Neural progenitor cell (in vitro differentiated cells): ENCODE data around the gene TAF6. TPM values are rescaled to one million over a fixed set of nuclear protein-coding genes. Genes with fewer than 3 reads are reported as not detected.

Experiments
- DNase-seq: peaks from one replicate; pipeline ENCODE4 v3.0.0-alpha.2; 2016; ENCODE audit warnings: low spot score
- H2AFZ ChIP-seq: fragments of 200-600 bp; sonication (generic); replicated peaks from 2 replicates; pipeline ENCODE4 v1.6.1; 2016; ENCODE audit warnings: antibody characterized with exemption
- H3F3A ChIP-seq: fragments of 200-600 bp; sonication (generic); 2 replicates; pipeline ENCODE4 v1.6.1; 2016; ENCODE audit warnings: antibody characterized with exemption, low read depth
- H3K27ac ChIP-seq: fragments of 200-600 bp; sonication (generic); 2 replicates; pipeline ENCODE4 v1.5.1; 2016; ENCODE audit warnings: mild to moderate bottlenecking
- H3K27me3 ChIP-seq: fragments of 200-600 bp; sonication (generic); 2 replicates; pipeline ENCODE4 v1.6.1; 2016; ENCODE audit warnings: mild to moderate bottlenecking, moderate library complexity
- H3K36me3 ChIP-seq: fragments of 200-600 bp; sonication (generic); 2 replicates; pipeline ENCODE4 v1.5.1; 2016
- H3K4me1 ChIP-seq: fragments of 200-600 bp; sonication (generic); 2 replicates; pipeline ENCODE4 v1.6.1; 2016; ENCODE audit warnings: mixed run types
- H3K4me2 ChIP-seq: fragments of 200-600 bp; sonication (generic); 2 replicates; pipeline ENCODE4 v1.6.1; 2016
- H3K4me3 ChIP-seq: fragments of 200-600 bp; sonication (generic); 2 replicates; pipeline ENCODE4 v1.5.1; 2016
- H3K79me2 ChIP-seq: fragments of 200-600 bp; sonication (generic); 2 replicates; pipeline ENCODE4 v1.6.1; 2016; ENCODE audit warnings: low read depth
- H3K9ac ChIP-seq: fragments of 200-600 bp; sonication (generic); 2 replicates; pipeline ENCODE4 v1.6.1; 2016
- H3K9me3 ChIP-seq: fragments of 200-600 bp; sonication (generic); 2 replicates; pipeline ENCODE4 v1.5.1; 2016; ENCODE audit warnings: low read depth
- H4K20me1 ChIP-seq: fragments of 200-600 bp; sonication (generic); 2 replicates; pipeline ENCODE4 v1.6.1; 2016; ENCODE audit warnings: low read depth
- H3K27ac Mint-ChIP-seq: 3 replicates; pipeline ENCODE4 v1.8.0; 2021; ENCODE audit warnings: mixed read lengths
- H3K27me3 Mint-ChIP-seq: 2 replicates; pipeline ENCODE4 v1.8.0; 2022; ENCODE audit warnings: low read depth, mild to moderate bottlenecking, inconsistent platforms, moderate library complexity, mixed read lengths; ENCODE audit not compliant: insufficient read depth
- H3K36me3 Mint-ChIP-seq: 3 replicates; pipeline ENCODE4 v1.8.0; 2021; ENCODE audit warnings: mixed read lengths
- H3K4me1 Mint-ChIP-seq: 3 replicates; pipeline ENCODE4 v1.8.0; 2021; ENCODE audit warnings: mixed read lengths
- H3K4me3 Mint-ChIP-seq: 3 replicates; pipeline ENCODE4 v1.8.0; 2021; ENCODE audit warnings: mild to moderate bottlenecking, moderate library complexity, mixed read lengths
- H3K9me3 Mint-ChIP-seq: 3 replicates; pipeline ENCODE4 v1.8.0; 2020; ENCODE audit warnings: mixed read lengths
- CTCF ChIP-seq: fragments of 200-600 bp; sonication (generic); IDR thresholded peaks from 2 replicates; pipeline ENCODE4 v1.5.1; 2017; ENCODE audit warnings: antibody characterized with exemption, mild to moderate bottlenecking
- EZH2 ChIP-seq: fragments of 200-600 bp; sonication (generic); IDR thresholded peaks from 2 replicates; pipeline ENCODE4 v1.6.1; 2017; ENCODE audit warnings: antibody characterized with exemption, mild to moderate bottlenecking, moderate library complexity
- EZH2phosphoT487 ChIP-seq: fragments of 200-600 bp; sonication (generic); IDR thresholded peaks from 2 replicates; pipeline ENCODE4 v1.6.1; 2017; ENCODE audit warnings: antibody characterized with exemption
- total RNA-seq: library from RNA; depleted of rRNA; stranded (reverse); fragments of >200 nt; gene quantifications from 2 replicates; pipeline ENCODE4 v1.2.3, GENCODE V29; 2015; ENCODE audit warnings: low replicate concordance

TAF6 gene
- total RNA-seq, 1 donor from 2014 or later: 66.1 TPM

GRCh38 chr7:100087055-100087750 lies 32.0 kb downstream of the TAF6 start:
- Histone ChIP-seq H4K20me1 (no peaks in the 10 kb centered on the region), H3F3A (peaks cover 57% of the 10 kb centered on the region), H3K27me3 (no peaks in the 10 kb centered on the region), H3K36me3 (no peaks in the 10 kb centered on the region), H3K4me1 (peaks cover 3% of the 10 kb centered on the region), H3K4me2 (no peak overlapping the region), H3K4me3 (no peak overlapping the region), H3K9me3 (no peaks in the 10 kb centered on the region), H2AFZ (no peak overlapping the region), H3K9ac (no peak overlapping the region), H3K79me2 (peaks cover 14% of the 10 kb centered on the region), H3K27ac (no peak overlapping the region)
- Mint-ChIP-seq H3K27me3 (peaks cover 3% of the 10 kb centered on the region), H3K27ac (peak overlapping the region; percentile 57), H3K36me3 (peaks cover 13% of the 10 kb centered on the region), H3K4me1 (peaks cover 26% of the 10 kb centered on the region), H3K9me3 (no peaks in the 10 kb centered on the region), H3K4me3 (peak overlapping the region; percentile 51)
- DNase-seq: no peak
- no peak for TF ChIP-seq CTCF
- TF ChIP-seq EZH2phosphoT487: no peak
- no peak for TF ChIP-seq EZH2

DNA sequence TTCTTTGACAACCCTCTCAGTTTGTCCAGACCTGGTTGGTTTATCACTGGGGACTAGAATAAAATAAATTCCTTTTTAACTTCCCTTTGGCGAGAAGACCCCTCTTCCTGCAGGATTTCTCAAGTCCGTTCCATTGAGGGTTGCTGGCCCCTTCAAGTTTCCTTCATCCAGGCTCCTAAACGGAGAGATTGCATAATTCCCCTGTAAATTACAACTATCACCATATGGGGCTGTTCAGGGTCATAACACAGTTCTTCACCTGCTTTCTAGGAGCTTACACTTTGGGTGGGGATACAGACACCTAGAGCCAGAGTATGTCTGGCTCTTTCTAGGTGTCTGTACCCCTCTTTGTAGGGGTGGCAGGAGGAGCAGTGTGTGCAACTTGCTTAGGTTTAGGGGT lies 33.6 kb downstream of the TAF6 start:
- H4K20me1 ChIP-seq: peaks cover under 1% of the 10 kb centered on the region
- no peaks in the 10 kb centered on the region for H3K36me3 ChIP-seq
- H3K4me1 ChIP-seq: peaks cover 3% of the 10 kb centered on the region
- peaks cover 25% of the 10 kb centered on the region for H3K79me2 ChIP-seq
- no peak for DNase-seq
- H2AFZ ChIP-seq: no peak overlapping the region
- Mint-ChIP-seq H3K4me3 (no peak overlapping the region), H3K9me3 (peaks cover 5% of the 10 kb centered on the region), H3K36me3 (peaks cover 10% of the 10 kb centered on the region), H3K4me1 (peaks cover 26% of the 10 kb centered on the region), H3K27me3 (peaks cover 8% of the 10 kb centered on the region), H3K27ac (peak overlapping the region; percentile 37)
- H3F3A ChIP-seq: peaks cover 44% of the 10 kb centered on the region
- H3K9me3 ChIP-seq: no peaks in the 10 kb centered on the region
- no peak overlapping the region for H3K4me2 ChIP-seq
- H3K4me3 ChIP-seq: no peak overlapping the region
- no peak overlapping the region for H3K27ac ChIP-seq
- no peak overlapping the region for H3K9ac ChIP-seq
- TF ChIP-seq EZH2 (no peak), EZH2phosphoT487 (no peak), CTCF (no peak)
- no peaks in the 10 kb centered on the region for H3K27me3 ChIP-seq

DNA sequence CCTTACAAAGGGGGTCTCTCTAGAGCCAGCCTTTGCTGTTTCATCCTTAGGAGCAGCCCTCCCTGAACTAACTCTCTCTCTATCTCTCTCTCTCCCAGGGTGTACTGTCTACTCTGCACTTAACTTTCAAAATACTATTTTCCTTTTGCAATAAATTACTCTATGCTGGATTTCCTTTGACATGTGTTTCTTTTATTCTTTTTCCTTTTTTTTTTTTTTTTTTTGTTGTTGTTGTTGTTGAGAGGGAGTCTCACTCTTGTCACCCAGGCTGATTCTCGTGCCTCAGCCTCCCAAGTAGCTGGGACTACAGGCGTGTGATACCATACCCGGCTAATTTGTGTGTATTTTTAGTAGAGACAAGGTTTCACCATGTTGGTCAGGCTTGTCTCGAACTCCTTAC lies 36.2 kb downstream of the TAF6 start:
- Histone ChIP-seq H3K9me3 (no peaks in the 10 kb centered on the region), H3K4me1 (peaks cover 8% of the 10 kb centered on the region), H4K20me1 (peaks cover 9% of the 10 kb centered on the region), H3K9ac (no peak overlapping the region), H3K27ac (no peak overlapping the region), H3F3A (peaks cover 22% of the 10 kb centered on the region), H3K4me2 (peak overlapping the region; percentile 73), H3K4me3 (peak overlapping the region; percentile 39), H3K79me2 (peaks cover 36% of the 10 kb centered on the region), H3K36me3 (peaks cover 8% of the 10 kb centered on the region), H2AFZ (no peak overlapping the region), H3K27me3 (no peaks in the 10 kb centered on the region)
- Mint-ChIP-seq H3K9me3 (peaks cover 20% of the 10 kb centered on the region), H3K4me1 (peaks cover 17% of the 10 kb centered on the region), H3K36me3 (peaks cover 23% of the 10 kb centered on the region), H3K27me3 (peaks cover 13% of the 10 kb centered on the region), H3K4me3 (peak overlapping the region; percentile 97), H3K27ac (peak overlapping the region; percentile 85)
- no peak for DNase-seq
- TF ChIP-seq CTCF (no peak), EZH2 (no peak), EZH2phosphoT487 (no peak)
